GM12878 (cell line): Measurements from ENCODE around the gene RPS6KC1. TPM values are rescaled to one million over a fixed set of nuclear protein-coding genes. Genes with fewer than 3 reads are reported as not detected.

ENCODE experiments used
- BMI1 ChIP-seq: fragments of 450-650 bp; IDR thresholded peaks from 2 replicates; pipeline ENCODE4 v1.6.1; 2016; ENCODE audit warnings: mild to moderate bottlenecking, moderate library complexity, borderline replicate concordance
- CUX1 ChIP-seq: IDR thresholded peaks from 2 replicates; pipeline ENCODE4 v1.6.1; 2012; ENCODE audit warnings: improper control_type of control experiment, low read depth, low read length; ENCODE audit not compliant: insufficient replicate concordance
- FOXK2 ChIP-seq: fragments of 450-650 bp; IDR thresholded peaks from 2 replicates; pipeline ENCODE4 v1.6.1; 2017; ENCODE audit warnings: mild to moderate bottlenecking, moderate library complexity
- GABPA ChIP-seq: IDR thresholded peaks from 2 replicates; pipeline ENCODE4 v1.6.1; 2014; ENCODE audit warnings: antibody characterized with exemption, low read depth, mild to moderate bottlenecking, inconsistent platforms
- POLR2A ChIP-seq: IDR thresholded peaks from 2 replicates; pipeline ENCODE4 v1.6.1; 2011; ENCODE audit warnings: low read depth, mild to moderate bottlenecking, low read length
- POLR2AphosphoS5 ChIP-seq: IDR thresholded peaks from 2 replicates; pipeline ENCODE4 v1.6.1; 2011; ENCODE audit warnings: mild to moderate bottlenecking, low read length, inconsistent platforms
- SPI1 ChIP-seq: IDR thresholded peaks from 2 replicates; pipeline ENCODE4 v1.6.1; 2011; ENCODE audit warnings: low read depth, mild to moderate bottlenecking, low read length, moderate library complexity, borderline replicate concordance; ENCODE audit not compliant: insufficient read depth
- ZNF217 ChIP-seq: fragments of 450-650 bp; IDR thresholded peaks from 2 replicates; pipeline ENCODE4 v1.6.1; 2017; ENCODE audit warnings: antibody characterized with exemption, mild to moderate bottlenecking
- polyA plus RNA-seq, 11 experiments: library from polyadenylated mRNA; depleted of rRNA in 4 of 11; unstranded in 6 of 11; stranded (reverse) in 5 of 11; fragments of >200 nt; fragmentation: Nextera tagmentation in 4 of 11; fragmentation: Illumina TruSeq in 1 of 11; extraction: Ambion mirVana in 4 of 11; extraction: Trizol in 1 of 11; gene quantifications; 1 replicate in 1 of 11; 2 replicates in 10 of 11; pipeline versions ENCODE4 v1.2.1 to v1.2.3, GENCODE V29; 2011 to 2016; ENCODE audit warnings: inconsistent platforms in 2 of 11, missing spikeins in 2 of 11, low read depth in 1 of 11
- total RNA-seq, 4 experiments: library from RNA; depleted of rRNA in 3 of 4; stranded (reverse); fragments of >200 nt in 3 of 4; fragmentation: Illumina TruSeq in 1 of 4; extraction: Trizol in 1 of 4; gene quantifications; 2 replicates each; pipeline versions ENCODE4 v1.2.1 to v1.2.3, GENCODE V29; 2013 to 2021

The RPS6KC1 gene
- total and polyA plus RNA-seq, 10 of the 15 experiments (the other 5 are each of a cell fraction or from before 2014, with no cell fraction given) = 2.9 to 17.3 (median 12.2) TPM

GRCh38 chr1:213051127-213051880 is at the start of gene RPS6KC1 (continued):
- TF ChIP-seq BMI1 (no peak), GABPA (peak; percentile 98), CUX1 (no peak), POLR2AphosphoS5 (peak; percentile 63; the same call in 1 of the 2 replicates), FOXK2 (no peak; the same call in 1 of the 2 replicates), POLR2A (peak; percentile 85), SPI1 (peak; percentile 73; the same call in 1 of the 2 replicates), ZNF217 (no peak)
- TF ChIP-seq, all 136 proteins: peak for 49
